GM21515 (cell line): ENCODE data around the gene POTEM.
"Not testable (repeated sequence)": the region's sequence is repeated elsewhere in the genome, so short reads cannot be mapped to it uniquely, and the experiment has no call there.

Source experiments
- ATAC-seq: cut with Tn5 transposase; IDR thresholded peaks from one replicate; pipeline ENCODE4 v1.9.1; 2021; ENCODE audit not compliant: unreplicated experiment

POTEM gene

DNA sequence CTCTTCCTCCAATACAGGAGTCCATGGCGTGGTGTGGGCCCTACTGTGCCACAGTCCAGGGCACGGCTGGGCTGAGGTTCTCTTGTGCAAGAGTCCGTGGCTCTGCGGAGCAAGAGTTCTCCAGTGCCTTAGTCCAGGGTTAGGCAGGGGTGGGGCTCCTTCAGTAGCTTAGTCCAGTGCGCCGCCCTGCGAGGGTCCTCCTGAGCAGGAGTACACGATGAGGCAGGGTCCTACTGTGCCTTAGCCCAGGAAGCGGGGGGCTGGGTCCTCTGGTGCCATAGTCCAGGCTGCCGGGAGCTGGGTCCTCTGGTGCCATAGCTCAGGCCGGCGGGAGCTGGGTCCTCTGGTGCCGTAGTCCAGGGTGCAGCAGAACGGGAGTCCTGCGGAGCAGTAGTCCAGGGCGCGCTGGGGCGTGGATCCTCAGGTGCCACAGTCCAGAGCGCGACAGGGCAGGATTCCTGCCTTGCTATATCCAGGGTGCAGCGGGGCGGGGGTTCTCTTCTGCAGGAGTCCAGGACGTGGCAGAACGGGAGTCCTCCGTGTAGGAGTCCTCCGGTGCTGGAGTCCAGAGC lies 69.7 kb downstream of the POTEM start:
- not testable (repeated sequence) for ATAC-seq

DNA sequence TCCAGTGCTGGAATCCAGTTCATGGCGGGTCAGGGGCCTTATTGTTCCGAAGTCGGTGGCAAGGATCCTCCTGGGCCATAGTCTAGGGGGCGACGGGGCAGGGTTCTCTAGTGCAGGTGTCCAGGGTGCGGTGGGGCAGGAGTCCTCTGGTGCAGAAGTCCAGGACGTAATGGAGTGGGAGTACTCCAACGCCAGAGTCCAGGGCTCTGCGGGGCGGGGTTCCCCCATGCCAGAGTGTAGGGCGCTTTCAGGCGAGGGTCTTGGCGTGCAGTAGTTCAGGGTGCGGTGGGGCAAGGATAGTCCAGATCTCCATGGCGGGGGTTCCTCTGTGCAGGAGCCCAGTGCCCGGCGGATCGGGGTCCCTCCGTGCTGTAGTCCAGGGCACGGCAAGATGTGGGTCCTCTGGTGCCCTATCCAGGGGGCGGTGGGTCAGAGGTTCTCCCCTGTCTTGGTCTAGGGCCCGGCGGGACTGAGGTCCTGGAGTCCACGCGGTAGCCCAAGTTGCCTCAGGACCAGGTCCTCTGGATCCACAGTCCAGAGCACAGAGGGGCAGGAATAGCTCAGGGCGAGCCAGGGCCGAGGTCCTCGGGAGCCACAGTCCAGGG lies 70.9 kb downstream of the POTEM start:
- ATAC-seq: not testable (repeated sequence)

DNA sequence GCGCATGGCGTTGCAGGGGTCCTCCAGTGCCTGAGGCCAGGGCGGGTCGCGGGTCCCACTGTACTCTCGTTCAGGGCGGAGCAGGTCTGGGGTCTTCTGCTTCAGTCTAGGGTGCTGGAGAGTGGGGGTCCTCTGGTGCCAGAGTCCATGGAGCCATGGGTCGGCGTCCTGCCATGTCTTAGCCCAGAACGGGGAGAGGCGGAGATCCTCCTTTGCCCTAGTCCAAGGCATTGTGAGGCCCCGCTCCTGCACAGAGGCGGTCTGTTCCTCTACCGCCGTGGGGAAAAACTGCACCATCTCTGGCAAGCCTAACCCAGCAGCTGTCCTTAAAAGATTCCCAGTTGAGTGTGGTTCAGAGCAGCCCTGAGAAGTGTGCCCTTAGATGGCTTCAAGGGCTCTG lies 71.6 kb downstream of the POTEM start:
- not testable (repeated sequence) for ATAC-seq

GRCh38 chr14:19043384-19043783 lies 76.2 kb downstream of the POTEM start:
- ATAC-seq: not testable (repeated sequence)
